Lower lobe of right lung (tissue), 2 donors: Measurements from ENCODE around the gene NLRP6. TPM values are rescaled to one million over a fixed set of nuclear protein-coding genes. Genes with fewer than 3 reads are reported as not detected.
A peak's percentile ranks its signal among the peaks of the same experiment; 100 is the strongest.

ENCODE experiments used
- ATAC-seq, 2 donors: fragments of 200-7000 bp; cut with Tn5 transposase; one replicate each; pipeline ENCODE4 v1.9.1; 2020 to 2022; ENCODE audit warnings: mild to moderate bottlenecking in 2 of 2, moderate library complexity in 2 of 2
- DNase-seq: peaks from one replicate; pipeline ENCODE4 v3.0.0-alpha.2; 2020
- H3K27ac ChIP-seq: fragments of 200-600 bp; one replicate; pipeline ENCODE4 v1.8.0; 2022
- H3K27me3 ChIP-seq: fragments of 200-600 bp; one replicate; pipeline ENCODE4 v1.8.0; 2022; ENCODE audit warnings: low read depth
- H3K36me3 ChIP-seq: fragments of 200-600 bp; one replicate; pipeline ENCODE4 v1.8.0; 2022; ENCODE audit warnings: mild to moderate bottlenecking
- H3K4me1 ChIP-seq: fragments of 200-600 bp; one replicate; pipeline ENCODE4 v1.8.0; 2022
- H3K4me3 ChIP-seq: fragments of 200-600 bp; one replicate; pipeline ENCODE4 v1.8.0; 2022; ENCODE audit warnings: mild to moderate bottlenecking
- H3K9me3 ChIP-seq: fragments of 200-600 bp; one replicate; pipeline ENCODE4 v1.8.0; 2022
- intact Hi-C: fragments of 100-400 bp; cut with DNase I; formaldehyde crosslinking; loops from one replicate; pipeline ENCODE4 v1.11.0; 2022
- total RNA-seq: library from RNA; stranded (reverse); fragmentation: NEBNext Ultra II Directional; extraction: Animal tissue kit (Norgen Biotek cat#: 25700); gene quantifications from one replicate; pipeline ENCODE4 v1.2.1, GENCODE V29; 2021
- TF ChIP-seq, protein P1 (sequence below): fragments of 200-600 bp; IDR thresholded peaks from one replicate; pipeline ENCODE4 v1.8.0; 2022; ENCODE audit warnings: antibody characterized with exemption, mild to moderate bottlenecking
- donor health status: DM: no; HTN: yes; CAD: no; lungs with severe emphysema.

NLRP6 gene
- total RNA-seq, 1 donor from 2014 or later = 1.3 TPM

DNA sequence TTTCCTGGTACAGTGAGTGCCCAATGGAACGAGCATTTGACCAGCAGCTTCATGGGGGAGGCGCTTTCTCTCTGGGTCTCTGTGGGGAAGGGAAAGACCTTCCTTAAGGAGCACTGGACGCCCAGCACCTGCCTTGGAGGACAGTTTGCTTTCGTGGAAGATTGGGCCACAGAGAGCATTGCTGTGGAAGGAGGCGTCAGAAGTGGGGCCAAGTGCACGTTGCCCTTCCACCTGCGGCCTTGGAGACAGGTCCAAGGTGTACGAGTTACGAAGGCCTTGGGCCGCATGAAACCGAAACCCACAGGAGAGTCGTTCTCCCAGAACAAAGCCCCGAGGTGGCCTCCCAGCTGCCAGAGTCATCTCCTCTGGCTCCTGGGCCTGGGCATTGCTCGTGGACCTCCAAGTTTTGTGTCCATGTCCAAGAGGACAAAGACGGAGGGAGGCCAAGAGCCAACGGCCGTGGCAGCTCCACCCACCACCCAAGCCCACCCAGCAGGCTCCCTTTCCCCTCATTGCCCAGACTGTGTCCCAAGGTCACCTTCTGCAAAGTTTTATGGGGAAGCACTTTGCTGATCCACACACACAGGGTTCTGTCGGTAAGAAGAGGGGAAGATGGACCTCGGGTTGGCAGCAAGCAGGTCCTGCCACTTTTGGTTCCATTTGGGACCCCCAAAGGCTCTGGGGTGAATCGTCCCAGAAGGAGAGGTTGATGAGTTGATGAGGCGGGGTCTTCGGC is 5.8 kb upstream of the NLRP6 start:
- Histone ChIP-seq H3K36me3 (no peaks in the 10 kb centered on the region), H3K4me3 (no peak overlapping the region), H3K9me3 (no peaks in the 10 kb centered on the region), H3K27me3 (no peaks in the 10 kb centered on the region), H3K4me1 (peaks cover 14% of the 10 kb centered on the region), H3K27ac (no peak overlapping the region)
- DNase-seq (no peak), ATAC-seq (no peak)
- TF ChIP-seq, protein P1, sequence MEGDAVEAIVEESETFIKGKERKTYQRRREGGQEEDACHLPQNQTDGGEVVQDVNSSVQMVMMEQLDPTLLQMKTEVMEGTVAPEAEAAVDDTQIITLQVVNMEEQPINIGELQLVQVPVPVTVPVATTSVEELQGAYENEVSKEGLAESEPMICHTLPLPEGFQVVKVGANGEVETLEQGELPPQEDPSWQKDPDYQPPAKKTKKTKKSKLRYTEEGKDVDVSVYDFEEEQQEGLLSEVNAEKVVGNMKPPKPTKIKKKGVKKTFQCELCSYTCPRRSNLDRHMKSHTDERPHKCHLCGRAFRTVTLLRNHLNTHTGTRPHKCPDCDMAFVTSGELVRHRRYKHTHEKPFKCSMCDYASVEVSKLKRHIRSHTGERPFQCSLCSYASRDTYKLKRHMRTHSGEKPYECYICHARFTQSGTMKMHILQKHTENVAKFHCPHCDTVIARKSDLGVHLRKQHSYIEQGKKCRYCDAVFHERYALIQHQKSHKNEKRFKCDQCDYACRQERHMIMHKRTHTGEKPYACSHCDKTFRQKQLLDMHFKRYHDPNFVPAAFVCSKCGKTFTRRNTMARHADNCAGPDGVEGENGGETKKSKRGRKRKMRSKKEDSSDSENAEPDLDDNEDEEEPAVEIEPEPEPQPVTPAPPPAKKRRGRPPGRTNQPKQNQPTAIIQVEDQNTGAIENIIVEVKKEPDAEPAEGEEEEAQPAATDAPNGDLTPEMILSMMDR = no peak
- intact Hi-C loops = no loop called here

- H3K27ac ChIP-seq = no peak overlapping the region
- DNase-seq = no peak
- no peak for ATAC-seq
- no peaks in the 10 kb centered on the region for H3K9me3 ChIP-seq
- H3K4me3 ChIP-seq = no peak overlapping the region
- no peaks in the 10 kb centered on the region for H3K36me3 ChIP-seq
- peaks cover 11% of the 10 kb centered on the region for H3K4me1 ChIP-seq
- TF ChIP-seq, protein P1 = no peak
- H3K27me3 ChIP-seq = no peaks in the 10 kb centered on the region
- intact Hi-C loops = no loop called here
Observed at GRCh38 chr11:272931-273198, 5.3 kb upstream of the NLRP6 start.

DNA sequence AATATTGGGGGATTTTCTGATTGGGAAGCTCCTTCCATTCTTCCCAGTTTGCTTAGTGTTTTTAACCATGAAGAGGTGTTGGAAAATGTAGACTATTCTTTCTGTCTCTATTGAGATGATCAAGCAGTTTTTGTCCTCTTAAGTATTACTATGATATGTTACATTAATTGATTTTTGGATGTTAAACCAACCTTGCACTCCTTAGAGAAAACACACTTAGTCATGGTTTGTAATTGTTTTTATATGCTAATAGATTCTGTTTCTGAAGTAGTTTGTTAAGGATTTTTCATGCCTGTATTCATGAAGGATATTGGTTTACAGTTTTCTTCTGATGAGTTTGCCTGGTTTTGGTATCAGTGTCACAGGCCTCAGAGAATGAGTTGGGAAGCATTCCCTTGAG is 2.0 kb upstream of the NLRP6 start:
- peaks cover 32% of the 10 kb centered on the region for H3K27me3 ChIP-seq
- no peak overlapping the region for H3K27ac ChIP-seq
- peaks cover 33% of the 10 kb centered on the region for H3K4me1 ChIP-seq
- intact Hi-C loops = no loop called here
- no peak for DNase-seq
- H3K9me3 ChIP-seq = no peaks in the 10 kb centered on the region
- H3K4me3 ChIP-seq = no peak overlapping the region
- H3K36me3 ChIP-seq = no peaks in the 10 kb centered on the region
- TF ChIP-seq, protein P1 = no peak
- ATAC-seq = no peak

DNA sequence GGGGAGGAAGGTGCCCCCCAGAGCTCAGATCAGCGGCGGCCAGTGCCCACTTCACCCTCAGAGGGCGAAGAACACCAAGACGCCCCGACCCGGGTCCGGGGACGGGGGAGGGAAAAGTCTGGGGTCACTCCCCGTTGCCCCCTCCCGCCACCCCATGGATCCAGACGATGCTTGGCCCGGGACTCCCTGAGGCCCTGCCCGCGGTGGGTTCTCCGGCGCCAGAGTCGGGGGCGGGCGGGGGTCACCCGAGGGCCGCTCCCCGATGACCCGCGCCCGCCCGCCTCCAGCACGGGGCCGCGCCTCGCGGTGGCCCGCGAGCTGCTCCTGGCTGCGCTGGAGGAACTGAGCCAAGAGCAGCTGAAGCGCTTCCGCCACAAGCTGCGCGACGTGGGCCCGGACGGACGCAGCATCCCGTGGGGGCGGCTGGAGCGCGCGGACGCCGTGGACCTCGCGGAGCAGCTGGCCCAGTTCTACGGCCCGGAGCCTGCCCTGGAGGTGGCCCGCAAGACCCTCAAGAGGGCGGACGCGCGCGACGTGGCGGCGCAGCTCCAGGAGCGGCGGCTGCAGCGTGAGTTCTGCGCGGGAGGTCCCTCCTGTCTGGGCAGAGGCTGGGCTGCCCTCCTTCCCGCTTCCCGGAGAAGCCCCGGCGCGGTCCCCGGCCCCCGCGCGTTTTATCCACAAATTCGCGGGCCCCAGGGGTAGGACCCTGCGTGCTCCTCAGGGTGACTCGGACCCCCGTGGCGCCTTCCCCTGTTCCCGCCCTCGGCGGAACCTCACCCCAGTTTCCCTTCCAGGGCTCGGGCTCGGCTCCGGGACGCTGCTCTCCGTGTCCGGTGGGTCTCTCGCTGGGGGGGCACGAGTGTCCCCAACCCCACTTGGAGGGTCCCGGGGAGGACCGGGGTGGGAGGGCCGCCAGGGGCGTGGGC is 1.1 kb downstream of the NLRP6 start:
- Histone ChIP-seq H3K27me3 (peaks cover 63% of the 10 kb centered on the region), H3K36me3 (no peaks in the 10 kb centered on the region), H3K9me3 (no peaks in the 10 kb centered on the region), H3K27ac (peak overlapping the region; percentile 11), H3K4me1 (peaks cover 42% of the 10 kb centered on the region), H3K4me3 (peak overlapping the region; percentile 46)
- TF ChIP-seq, protein P1 = no peak
- intact Hi-C loops = no loop called here
- DNase-seq (peak; percentile 61), ATAC-seq (peak; percentile 42 to 47)

DNA sequence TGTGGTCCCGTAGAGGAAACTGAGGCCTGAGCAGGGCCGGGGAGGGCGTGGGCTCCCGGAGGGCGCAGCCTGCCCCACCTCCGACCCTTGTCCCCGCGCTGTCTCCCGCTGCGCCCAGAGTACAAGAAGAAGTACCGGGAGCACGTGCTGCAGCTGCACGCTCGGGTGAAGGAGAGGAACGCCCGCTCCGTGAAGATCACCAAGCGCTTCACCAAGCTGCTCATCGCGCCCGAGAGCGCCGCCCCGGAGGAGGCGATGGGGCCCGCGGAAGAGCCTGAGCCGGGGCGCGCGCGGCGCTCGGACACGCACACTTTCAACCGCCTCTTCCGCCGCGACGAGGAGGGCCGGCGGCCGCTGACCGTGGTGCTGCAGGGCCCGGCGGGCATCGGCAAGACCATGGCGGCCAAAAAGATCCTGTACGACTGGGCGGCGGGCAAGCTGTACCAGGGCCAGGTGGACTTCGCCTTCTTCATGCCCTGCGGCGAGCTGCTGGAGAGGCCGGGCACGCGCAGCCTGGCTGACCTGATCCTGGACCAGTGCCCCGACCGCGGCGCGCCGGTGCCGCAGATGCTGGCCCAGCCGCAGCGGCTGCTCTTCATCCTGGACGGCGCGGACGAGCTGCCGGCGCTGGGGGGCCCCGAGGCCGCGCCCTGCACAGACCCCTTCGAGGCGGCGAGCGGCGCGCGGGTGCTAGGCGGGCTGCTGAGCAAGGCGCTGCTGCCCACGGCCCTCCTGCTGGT is 1.9 kb downstream of the NLRP6 start:
- ATAC-seq = peak; percentile 16 to 51
- no peaks in the 10 kb centered on the region for H3K36me3 ChIP-seq
- peaks cover 68% of the 10 kb centered on the region for H3K27me3 ChIP-seq
- no peaks in the 10 kb centered on the region for H3K9me3 ChIP-seq
- peaks cover 42% of the 10 kb centered on the region for H3K4me1 ChIP-seq
- intact Hi-C loops = no loop called here
- peak overlapping the region; percentile 46 for H3K4me3 ChIP-seq
- DNase-seq = peak; percentile 60
- TF ChIP-seq, protein P1 = no peak
- H3K27ac ChIP-seq = no peak overlapping the region
